GM20000 (cell line): Measurements from ENCODE around the gene S100A10.

Source experiments
- DNase-seq: peaks from one replicate; pipeline ENCODE4 v3.0.0; 2012; ENCODE audit warnings: low spot score
- CTCF ChIP-seq: IDR thresholded peaks from 2 replicates; pipeline ENCODE4 v1.5.1; 2012; ENCODE audit warnings: mild to moderate bottlenecking, control low read depth; ENCODE audit errors: extremely low read depth, missing control alignments

S100A10 gene

DNA sequence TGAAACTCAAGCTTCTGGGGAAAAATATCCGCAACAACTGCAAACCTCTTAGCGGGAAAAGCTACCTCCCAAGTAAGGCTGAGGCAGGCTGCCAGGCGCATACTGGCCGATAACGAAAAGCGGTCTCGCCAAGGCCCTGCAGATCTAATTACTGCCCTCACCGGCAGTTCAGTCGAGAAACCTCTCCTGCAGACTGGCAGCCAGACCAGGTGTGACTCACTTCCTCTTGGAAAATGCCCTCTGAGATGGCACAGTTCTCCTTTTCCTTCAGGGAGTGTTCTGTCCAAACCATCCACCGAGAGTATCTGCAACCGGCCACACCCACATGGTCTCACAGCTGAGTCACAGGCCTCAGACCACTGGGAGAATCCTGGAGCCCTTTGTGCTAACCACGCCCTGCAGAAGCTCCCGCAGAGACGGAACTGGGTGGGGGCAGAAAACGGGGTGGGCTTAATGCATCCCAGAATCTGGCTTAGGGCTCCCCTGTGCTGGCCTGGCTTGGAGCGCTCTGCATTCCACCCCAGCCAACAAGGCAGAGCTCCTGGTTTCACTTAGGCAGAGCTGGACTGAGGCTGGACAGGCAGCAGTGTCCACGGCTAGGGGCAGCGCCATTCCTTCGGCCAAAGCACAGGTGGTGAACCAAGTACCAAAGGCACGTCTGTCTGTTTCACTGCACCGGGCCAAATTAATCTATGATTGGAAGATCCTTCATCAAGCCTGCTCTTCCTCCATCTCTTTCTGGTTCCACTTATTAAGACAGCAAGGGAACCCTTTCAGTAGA, 1.2 kb downstream of the S100A10 start:
- no peak for DNase-seq
- TF ChIP-seq CTCF, result no peak

GRCh38 chr1:151991663-151992302, 1.9 kb downstream of the S100A10 start:
- TF ChIP-seq CTCF, result no peak

DNA sequence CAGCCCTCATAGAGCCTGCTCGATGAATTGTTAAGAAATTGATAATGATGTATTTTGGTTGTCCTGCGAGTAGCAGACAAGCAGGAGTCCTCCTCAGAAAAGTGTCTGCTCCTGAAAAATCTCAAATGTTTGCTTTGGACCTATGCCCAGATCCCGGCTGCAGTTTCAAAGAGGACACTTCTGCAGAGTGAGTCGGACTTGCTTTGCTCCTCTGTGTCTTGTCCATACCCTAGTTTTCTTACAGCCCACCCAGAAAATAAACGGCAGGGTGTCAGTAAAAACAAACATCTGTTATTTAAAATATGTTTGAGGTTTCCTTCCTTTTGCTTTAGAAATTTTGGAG, 2.8 kb downstream of the S100A10 start:
- TF ChIP-seq CTCF, result no peak
- DNase-seq, result no peak

More at GRCh38 chr1:151991663-151992302, 1.9 kb downstream of the S100A10 start:
- no peak for DNase-seq

DNA sequence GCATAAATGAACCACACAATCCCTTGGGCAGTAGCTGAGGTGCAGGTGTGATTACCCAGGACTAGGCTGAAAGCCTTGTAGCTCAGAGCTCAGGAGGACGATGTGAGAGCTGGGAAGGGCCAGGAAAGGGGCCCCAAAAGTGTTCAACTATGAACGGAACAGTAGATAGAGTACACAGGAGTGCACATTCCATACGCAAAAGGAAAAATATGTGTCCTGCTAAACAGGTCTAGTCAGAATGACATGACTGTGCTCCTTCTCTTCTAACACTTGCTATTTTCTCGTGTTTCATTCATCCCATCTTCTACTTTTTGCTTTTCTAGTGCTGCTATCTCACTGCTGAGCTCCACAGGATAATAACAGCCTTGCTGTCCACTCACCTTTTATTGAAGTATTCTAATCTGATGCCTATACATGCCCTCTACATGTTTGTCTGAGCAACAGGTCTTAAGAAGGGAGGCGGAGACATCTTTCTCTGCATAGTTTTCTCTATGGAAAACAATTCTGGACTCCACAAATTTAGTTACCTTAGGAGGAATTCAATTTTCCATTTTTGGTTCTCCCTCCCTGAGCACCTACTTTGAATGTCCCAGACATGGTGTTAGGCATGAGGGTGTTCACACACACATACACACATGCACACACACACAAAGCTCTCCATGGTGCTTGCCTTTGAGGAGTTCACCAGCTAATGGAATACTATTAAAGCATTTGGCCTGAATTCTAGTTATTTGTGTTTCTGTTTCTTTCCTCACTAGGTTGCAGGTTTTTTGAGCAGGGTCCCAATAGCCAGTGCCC, 3.4 kb downstream of the S100A10 start:
- no peak for TF ChIP-seq CTCF
- DNase-seq, result no peak

- TF ChIP-seq CTCF, result no peak
- DNase-seq, result no peak
These were observed 4.3 kb downstream of the S100A10 start for GRCh38 chr1:151989211-151989862.

GRCh38 chr1:151988405-151988923, 5.2 kb downstream of the S100A10 start:
- DNase-seq, result no peak
- TF ChIP-seq CTCF, result no peak
